Endothelial cell of umbilical vein (primary cell): ENCODE data around the gene AKAP12. TPM values are rescaled to one million over a fixed set of nuclear protein-coding genes. Genes with fewer than 3 reads are reported as not detected.

Source experiments
- BruUV-seq: library from RNA; stranded (reverse); fragments of 400-500 nt; replicated peaks from 2 replicates; lab custom pipeline; 2021; lab: Mats Ljungman, UMichigan
- CTCF ChIA-PET: fragments of 300-600, 350-600 bp; sonication (Branson Sonifier 250); formaldehyde crosslinking; loops from one replicate; lab custom pipeline; 2021; ENCODE audit warnings: antibody characterized with exemption, inconsistent platforms; lab: Charles Lee
- POLR2A ChIA-PET: fragments of 300-600, 350-600 bp; sonication (Branson Sonifier 250); formaldehyde crosslinking; loops from one replicate; lab custom pipeline; 2021; ENCODE audit warnings: antibody characterized with exemption, inconsistent platforms; lab: Charles Lee
- DNase-seq: peaks from one replicate; pipeline ENCODE4 v3.0.0-alpha.2; 2011; ENCODE audit warnings: low read depth, low spot score
- FAIRE-seq: peaks from 2 replicates; lab custom pipeline; 2011; peaks lifted over from hg19 to GRCh38; lab: Jason Lieb, UNC
- H2AFZ ChIP-seq: 2 replicates; pipeline ENCODE4 v1.6.0; 2012; ENCODE audit warnings: low read depth, low read length, control low read depth, inconsistent platforms
- H3K27ac ChIP-seq: 2 replicates; pipeline ENCODE4 v1.5.1; 2011; ENCODE audit warnings: low read depth, mild to moderate bottlenecking, control low read depth, low read length, moderate library complexity; ENCODE audit not compliant: insufficient read depth
- H3K27me3 ChIP-seq, 2 experiments: 2 replicates each; pipeline versions ENCODE4 v1.6.0 to v1.6.1; 2011; ENCODE audit warnings: low read length in 2 of 2, mixed read lengths in 1 of 2; ENCODE audit not compliant: control insufficient read depth in 2 of 2, insufficient read depth in 2 of 2
- H3K36me3 ChIP-seq, 2 experiments: 2 replicates in 1 of 2; 3 replicates in 1 of 2; pipeline ENCODE4 v1.5.1; 2011; ENCODE audit warnings: low read length in 2 of 2, mild to moderate bottlenecking in 1 of 2, moderate library complexity in 1 of 2; ENCODE audit not compliant: control insufficient read depth in 2 of 2, insufficient read depth in 2 of 2; ENCODE audit errors: extremely low read depth in 1 of 2
- H3K4me1 ChIP-seq: 3 replicates; pipeline ENCODE4 v1.5.1; 2011; ENCODE audit warnings: mild to moderate bottlenecking, low read length; ENCODE audit not compliant: control insufficient read depth, insufficient read depth; ENCODE audit errors: extremely low read depth
- H3K4me2 ChIP-seq: 2 replicates; pipeline ENCODE4 v1.6.1; 2011; ENCODE audit warnings: low read length, control low read depth, mixed read lengths; ENCODE audit not compliant: insufficient read depth
- H3K4me3 ChIP-seq, 3 experiments: fragments of 200-600 bp in 1 of 3; sonication (generic), shearing (Covaris generic) in 1 of 3; replicated peaks in 1 of 3; 2 replicates each; pipeline ENCODE4 v1.5.1; 2011 to 2016; ENCODE audit warnings: control low read depth in 3 of 3, low read length in 3 of 3, mild to moderate bottlenecking in 2 of 3, inconsistent platforms in 1 of 3, low read depth in 1 of 3, moderate library complexity in 1 of 3; ENCODE audit not compliant: insufficient read depth in 1 of 3
- H3K79me2 ChIP-seq: 2 replicates; pipeline ENCODE4 v1.6.0; 2012; ENCODE audit warnings: low read length, inconsistent platforms; ENCODE audit not compliant: control insufficient read depth, insufficient read depth
- H3K9ac ChIP-seq: replicated peaks from 2 replicates; pipeline ENCODE3; 2011; ENCODE audit warnings: low read length, control low read depth; ENCODE audit not compliant: insufficient read depth; ENCODE audit errors: extremely low read depth
- H3K9me1 ChIP-seq: replicated peaks from 3 replicates; pipeline ENCODE4 v1.6.0; 2011; ENCODE audit warnings: mild to moderate bottlenecking, low read length; ENCODE audit not compliant: control insufficient read depth, insufficient read depth; ENCODE audit errors: extremely low read depth
- H3K9me3 ChIP-seq: replicated peaks from 2 replicates; pipeline ENCODE4 v1.5.1; 2012; ENCODE audit warnings: low read length, inconsistent platforms; ENCODE audit not compliant: control insufficient read depth, insufficient read depth
- H4K20me1 ChIP-seq: replicated peaks from 2 replicates; pipeline ENCODE3; 2011; ENCODE audit warnings: mild to moderate bottlenecking, low read length; ENCODE audit not compliant: control insufficient read depth, insufficient read depth; ENCODE audit errors: extremely low read depth
- CTCF ChIP-seq, 2 donors: IDR thresholded peaks; 1 replicate in 1 of 2; 2 replicates in 1 of 2; pipeline ENCODE4 v1.5.1; 2011; ENCODE audit warnings: low read length in 2 of 2, mild to moderate bottlenecking in 2 of 2, moderate library complexity in 2 of 2, control low read depth in 1 of 2, inconsistent platforms in 1 of 2, low read depth in 1 of 2; ENCODE audit not compliant: insufficient read depth in 1 of 2; ENCODE audit errors: extremely low read depth in 1 of 2
- FOS ChIP-seq: IDR thresholded peaks from 2 replicates; pipeline ENCODE4 v1.6.1; 2011; ENCODE audit warnings: mild to moderate bottlenecking, low read length, moderate library complexity, borderline replicate concordance; ENCODE audit not compliant: insufficient read depth
- GATA2 ChIP-seq: IDR thresholded peaks from 2 replicates; pipeline ENCODE4 v1.7.0; 2011; ENCODE audit warnings: low read depth, mild to moderate bottlenecking, moderate library complexity, mixed read lengths, low read length; ENCODE audit not compliant: insufficient read length, insufficient read depth
- MAX ChIP-seq: IDR thresholded peaks from 2 replicates; pipeline ENCODE4 v1.6.1; 2011; ENCODE audit not compliant: insufficient read depth, insufficient read length
- MYC ChIP-seq: IDR thresholded peaks from one replicate; pipeline ENCODE4 v1.6.1; 2011; ENCODE audit warnings: mild to moderate bottlenecking, low read depth, low read length
- POLR2A ChIP-seq: IDR thresholded peaks from 2 replicates; pipeline ENCODE4 v1.6.1; 2012; ENCODE audit warnings: low read depth, mild to moderate bottlenecking, control low read depth, low read length
- dilution Hi-C: fragments of 300-500 bp; cut with MboI; formaldehyde crosslinking; loops from one replicate; pipeline ENCODE4 v1.15.0; 2019; ENCODE audit warnings: low sequenced_read_pairs; ENCODE audit not compliant: extremely low pct_ligation_motif_present
- intact Hi-C: fragments of 100-400 bp; cut with micrococcal nuclease; formaldehyde crosslinking; loops from one replicate; pipeline ENCODE4 v1.10.0; 2022
- polyA plus RNA-seq, 4 experiments: library from polyadenylated mRNA; depleted of rRNA in 3 of 4; stranded (reverse) in 3 of 4; unstranded in 1 of 4; fragments of >200 nt; gene quantifications; 2 replicates each; pipeline versions ENCODE4 v1.2.1 to v1.2.3, GENCODE V29; 2011 to 2012; ENCODE audit warnings: missing spikeins in 1 of 4
- total RNA-seq: library from RNA; stranded (reverse); gene quantifications from 2 replicates; pipeline ENCODE4 v1.2.3, GENCODE V29; 2021

Gene AKAP12
- total and polyA plus RNA-seq, 2 donors (not counting 3 experiments of a cell fraction or from before 2014, with no cell fraction given): 46.9 to 340 TPM

- H3K4me2 ChIP-seq: no peak overlapping the region
These were observed 7.7 kb downstream of the AKAP12 start for GRCh38 chr6:151247490-151247889.

More at GRCh38 chr6:151247490-151247889, 7.7 kb downstream of the AKAP12 start:
- Histone ChIP-seq H3K27ac (no peak overlapping the region), H3K36me3 (peaks cover 0 to 2% of the 10 kb centered on the region in 2 experiments), H4K20me1 (peaks cover 2% of the 10 kb centered on the region), H3K4me1 (peaks cover 13% of the 10 kb centered on the region), H3K9me1 (no peaks in the 10 kb centered on the region), H3K9ac (no peak overlapping the region), H3K9me3 (no peaks in the 10 kb centered on the region), H3K79me2 (peaks cover 87% of the 10 kb centered on the region), H3K27me3 (no peaks in the 10 kb centered on the region), H3K4me3 (no peak overlapping the region), H2AFZ (no peak overlapping the region)
- intact Hi-C loops: no loop called here
- DNase-seq (no peak), FAIRE-seq (peak; percentile 35)
- dilution Hi-C loops: no loop called here
- CTCF ChIA-PET: interaction anchor here (0.7 to 2.0 kb wide), 3 partner anchors 77 to 233 kb away, joined by 3 to 7 read pairs (median 4); no protein-coding TSS in a partner anchor
- POLR2A ChIA-PET: no interaction called here
- no peak for TF ChIP-seq FOS
- no peak for TF ChIP-seq POLR2A
- TF ChIP-seq GATA2: no peak
- TF ChIP-seq MYC: no peak
- no peak for TF ChIP-seq CTCF (IDR thresholded peaks at IDR 0.05; ENCODE audit: extremely low read depth in 1 of 2, insufficient read depth in 1 of 2, low read depth in 1 of 2, low read length in 2 of 2)
- no peak for TF ChIP-seq MAX
- BruUV-seq: no TSS peak
